Midbrain (tissue), 1 donor: ENCODE measurements around the gene PPM1D.
"Not testable (repeated sequence)": the region's sequence is repeated elsewhere in the genome, so short reads cannot be mapped to it uniquely, and the experiment has no call there.

Experiments
- DNase-seq: peaks from one replicate; lab custom pipeline; 2025; lab: John Stamatoyannopoulos, UW

The PPM1D gene

GRCh38 chr17:60622961-60623360 lies 23.0 kb downstream of the PPM1D start:
- no peak for DNase-seq

- no peak for DNase-seq
These were observed 23.4 kb downstream of the PPM1D start for GRCh38 chr17:60623415-60623814.

GRCh38 chr17:60627124-60627523 lies 27.1 kb downstream of the PPM1D start:
- DNase-seq: no peak

DNA sequence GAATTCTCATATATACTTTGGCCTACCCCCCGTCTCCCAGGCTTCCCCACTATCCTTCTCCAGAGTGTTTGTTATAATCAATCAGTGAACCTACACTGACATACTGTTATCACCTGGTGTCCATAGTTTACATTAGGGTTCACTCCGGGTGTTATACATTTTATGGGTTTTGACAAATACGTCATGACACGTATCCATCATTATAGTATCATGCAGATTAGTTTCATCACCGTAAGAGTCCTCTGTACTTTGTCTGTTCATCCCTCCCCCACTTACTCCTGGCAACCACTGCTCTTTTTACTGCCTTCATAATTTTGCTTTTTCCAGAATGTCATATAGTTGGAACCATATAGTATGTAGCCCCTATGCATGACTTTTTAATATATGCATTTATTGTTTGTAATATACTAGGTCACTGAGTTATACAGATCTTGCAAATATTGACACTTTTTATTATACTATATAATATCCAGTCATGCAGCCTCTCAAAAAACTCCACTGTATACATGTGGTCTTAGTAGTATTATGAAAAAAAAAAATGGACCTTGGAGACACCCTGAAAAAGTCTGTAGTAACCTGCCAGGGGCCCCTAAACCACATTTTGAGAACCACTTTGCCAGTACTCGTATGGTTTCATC lies 28.4 kb downstream of the PPM1D start:
- DNase-seq: no peak

GRCh38 chr17:60629120-60629519 lies 29.1 kb downstream of the PPM1D start:
- no peak for DNase-seq

- peak; percentile 23 for DNase-seq
These were observed 30.4 kb downstream of the PPM1D start for GRCh38 chr17:60630352-60630751.

DNA sequence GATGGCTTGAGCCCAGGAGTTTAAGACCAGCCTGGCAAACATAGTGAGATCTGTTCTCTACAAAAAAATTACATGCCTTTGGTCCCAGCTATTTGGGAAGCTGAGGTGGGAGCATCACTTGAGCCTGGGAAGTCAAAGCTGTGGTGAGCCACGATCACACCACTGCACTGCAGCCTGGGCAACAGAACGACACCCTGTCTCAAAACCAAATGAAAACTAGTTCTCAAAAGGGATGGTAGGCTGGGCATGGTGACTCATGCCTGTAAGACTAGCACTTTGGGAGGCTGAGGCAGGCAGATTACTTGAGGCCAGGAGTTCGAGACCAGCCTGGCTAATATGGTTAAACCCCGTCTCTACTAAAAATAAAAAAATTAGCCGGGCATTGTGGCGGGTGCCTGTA lies 31.1 kb downstream of the PPM1D start:
- DNase-seq: no peak

DNA sequence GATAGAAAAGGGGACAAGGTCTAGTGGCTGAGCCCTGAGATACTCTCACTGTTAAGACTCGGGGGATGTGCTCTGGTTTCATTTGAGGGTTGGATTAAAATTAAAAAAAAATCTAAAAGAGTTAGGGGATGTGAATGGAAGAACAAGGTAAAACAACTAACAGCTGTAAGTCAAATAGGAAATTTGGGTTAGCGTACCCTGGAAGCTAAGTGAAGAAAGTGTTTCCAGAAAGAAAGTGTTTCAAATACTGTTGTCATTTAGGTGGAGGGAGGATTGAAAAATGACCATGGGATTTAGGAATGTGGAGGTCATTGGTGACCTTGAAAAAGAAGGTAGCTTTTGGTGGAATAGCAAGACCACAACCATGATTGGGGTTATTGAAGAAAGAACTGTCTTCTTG lies 37.7 kb downstream of the PPM1D start:
- no peak for DNase-seq

GRCh38 chr17:60639019-60639330 lies 39.0 kb downstream of the PPM1D start:
- no peak for DNase-seq

GRCh38 chr17:60640503-60640902 lies 40.5 kb downstream of the PPM1D start:
- DNase-seq: no peak

GRCh38 chr17:60641126-60641525 lies 41.1 kb downstream of the PPM1D start:
- no peak for DNase-seq

GRCh38 chr17:60641810-60642220 lies 41.8 kb downstream of the PPM1D start:
- DNase-seq: peak; percentile 85

DNA sequence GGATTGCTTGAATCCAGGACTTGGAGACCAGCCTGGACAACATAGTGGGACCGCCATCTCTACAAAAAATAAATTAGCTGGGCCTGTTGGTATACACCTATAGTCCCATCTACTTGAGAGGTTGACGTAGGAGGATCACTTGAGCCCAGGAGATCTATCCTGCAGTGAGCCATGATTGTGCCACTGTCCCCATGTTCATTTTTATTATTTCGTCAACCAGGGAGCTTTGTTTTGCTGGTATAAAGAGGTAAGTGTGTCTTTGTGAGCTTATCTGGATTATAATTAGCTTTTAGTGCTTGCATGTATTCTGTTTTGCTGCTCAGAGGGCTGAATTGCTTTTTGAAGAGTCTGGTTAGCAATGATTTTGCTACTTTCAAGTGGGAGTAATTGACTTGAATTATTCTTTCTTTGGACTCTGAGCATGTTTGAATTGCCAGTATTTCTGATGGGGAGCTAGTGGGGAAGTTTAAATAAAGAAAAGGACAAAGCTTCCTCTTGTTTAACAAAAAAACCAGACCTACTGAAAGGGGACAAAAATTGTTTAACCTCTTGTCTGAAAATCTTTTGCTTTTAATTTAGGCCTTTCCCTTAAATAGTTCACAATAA lies 46.0 kb downstream of the PPM1D start:
- no peak for DNase-seq

GRCh38 chr17:60646701-60647100 lies 46.7 kb downstream of the PPM1D start:
- no peak for DNase-seq

DNA sequence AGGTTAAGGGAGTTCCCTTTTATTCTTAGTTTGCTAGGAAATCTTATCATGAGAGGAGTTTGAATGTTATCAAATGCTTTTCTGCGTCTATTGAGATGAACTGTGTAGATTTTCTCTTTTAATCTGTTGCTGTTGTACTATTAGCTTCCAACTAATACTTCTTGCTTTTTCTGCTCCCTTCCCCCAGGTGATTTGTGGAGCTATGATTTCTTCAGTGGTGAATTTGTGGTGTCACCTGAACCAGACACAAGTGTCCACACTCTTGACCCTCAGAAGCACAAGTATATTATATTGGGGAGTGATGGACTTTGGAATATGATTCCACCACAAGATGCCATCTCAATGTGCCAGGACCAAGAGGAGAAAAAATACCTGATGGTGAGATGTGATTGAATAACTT lies 47.7 kb downstream of the PPM1D start:
- DNase-seq: no peak

DNA sequence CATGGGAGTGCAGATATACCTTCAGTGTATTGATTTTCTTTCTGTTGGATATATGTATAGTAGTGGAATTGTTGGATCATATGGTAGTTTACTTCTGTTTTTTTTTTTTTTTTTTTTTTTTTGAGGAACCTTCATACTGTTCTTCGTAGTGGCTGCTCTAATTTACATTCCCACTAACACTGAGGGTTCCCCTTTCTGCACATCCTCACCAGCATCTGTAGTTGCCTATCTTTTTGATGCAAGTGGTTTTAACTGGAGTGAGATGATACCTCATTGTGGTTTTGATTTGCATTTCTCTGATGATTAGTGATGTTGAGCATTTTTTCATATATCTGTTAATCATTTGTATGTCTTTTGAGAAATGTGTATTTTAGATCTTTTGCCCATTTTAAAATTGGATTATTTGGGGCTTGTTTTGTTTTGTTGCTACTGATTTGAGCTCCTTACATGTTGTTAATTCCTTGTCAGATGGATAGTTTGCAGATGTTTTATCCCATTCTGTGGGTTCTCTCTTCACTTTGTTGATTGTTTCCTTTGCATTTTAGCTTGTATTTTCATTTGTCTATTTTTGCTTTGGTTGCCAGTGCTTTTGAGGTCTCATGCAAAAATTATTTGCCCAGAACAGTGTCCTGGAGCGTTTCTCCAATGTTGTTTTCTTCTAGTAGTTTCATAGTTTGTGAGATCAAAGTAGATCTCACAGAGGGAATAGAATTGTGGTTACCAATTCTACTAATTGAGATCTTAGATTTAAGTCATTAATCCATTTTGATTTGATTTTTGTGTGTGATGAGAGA lies 52.7 kb downstream of the PPM1D start:
- DNase-seq: no peak

- no peak for DNase-seq
These were observed 53.6 kb downstream of the PPM1D start for GRCh38 chr17:60653569-60653968.

DNA sequence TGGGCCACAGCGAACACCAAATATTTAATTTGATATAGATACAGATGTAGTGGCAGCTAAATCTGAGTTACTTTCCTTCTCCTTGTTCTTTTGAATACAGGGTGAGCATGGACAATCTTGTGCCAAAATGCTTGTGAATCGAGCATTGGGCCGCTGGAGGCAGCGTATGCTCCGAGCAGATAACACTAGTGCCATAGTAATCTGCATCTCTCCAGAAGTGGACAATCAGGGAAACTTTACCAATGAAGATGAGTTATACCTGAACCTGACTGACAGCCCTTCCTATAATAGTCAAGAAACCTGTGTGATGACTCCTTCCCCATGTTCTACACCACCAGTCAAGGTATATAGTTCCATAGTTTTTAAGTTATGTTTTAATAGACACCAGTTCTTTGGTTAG lies 56.5 kb downstream of the PPM1D start:
- no peak for DNase-seq

- DNase-seq: peak; percentile 41
These were observed 59.2 kb downstream of the PPM1D start for GRCh38 chr17:60659156-60659555.

DNA sequence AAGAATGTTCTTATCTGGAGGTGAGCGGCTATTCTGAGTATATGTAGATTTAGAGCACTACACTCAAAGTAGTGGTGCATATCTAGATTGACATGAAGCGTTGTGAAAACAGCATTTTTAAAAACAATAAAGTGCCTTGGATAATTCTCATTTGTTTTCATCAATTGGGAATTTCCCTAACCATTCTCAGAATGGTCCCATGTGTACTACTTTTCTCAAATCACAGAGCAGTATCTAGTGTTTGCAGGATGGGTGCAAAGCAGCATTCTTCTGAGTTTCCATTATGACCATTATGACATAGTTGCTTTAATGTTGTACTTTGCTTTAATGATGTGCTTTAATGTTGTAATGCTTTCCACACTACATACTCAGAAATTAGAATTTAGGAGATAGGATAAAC lies 61.5 kb downstream of the PPM1D start:
- no peak for DNase-seq

DNA sequence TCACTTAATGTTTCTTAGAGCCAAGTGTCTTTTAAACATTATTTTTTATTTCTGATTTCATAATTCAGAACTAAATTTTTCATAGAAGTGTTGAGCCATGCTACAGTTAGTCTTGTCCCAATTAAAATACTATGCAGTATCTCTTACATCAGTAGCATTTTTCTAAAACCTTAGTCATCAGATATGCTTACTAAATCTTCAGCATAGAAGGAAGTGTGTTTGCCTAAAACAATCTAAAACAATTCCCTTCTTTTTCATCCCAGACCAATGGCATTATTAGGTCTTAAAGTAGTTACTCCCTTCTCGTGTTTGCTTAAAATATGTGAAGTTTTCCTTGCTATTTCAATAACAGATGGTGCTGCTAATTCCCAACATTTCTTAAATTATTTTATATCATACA lies 64.0 kb downstream of the PPM1D start:
- DNase-seq: no peak

DNA sequence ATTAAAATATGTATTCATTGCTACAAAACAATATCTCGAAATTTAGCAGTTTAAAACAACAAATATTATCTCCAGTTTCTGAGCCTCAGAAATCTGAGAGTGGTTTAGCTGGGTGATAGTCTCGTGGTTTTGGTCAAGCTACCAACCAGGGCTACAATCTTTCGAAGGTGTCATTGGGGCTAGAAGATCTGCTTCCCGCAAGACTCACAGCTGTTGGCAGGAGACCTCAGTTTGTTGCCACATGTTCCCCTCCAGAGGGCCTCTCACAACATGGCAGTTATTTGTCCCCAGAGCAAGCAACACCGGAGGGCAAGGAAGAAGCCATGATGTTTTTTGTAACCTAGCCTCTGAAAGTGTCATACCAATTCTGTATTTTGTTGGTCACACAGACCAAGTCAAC lies 65.6 kb downstream of the PPM1D start:
- DNase-seq: no peak

DNA sequence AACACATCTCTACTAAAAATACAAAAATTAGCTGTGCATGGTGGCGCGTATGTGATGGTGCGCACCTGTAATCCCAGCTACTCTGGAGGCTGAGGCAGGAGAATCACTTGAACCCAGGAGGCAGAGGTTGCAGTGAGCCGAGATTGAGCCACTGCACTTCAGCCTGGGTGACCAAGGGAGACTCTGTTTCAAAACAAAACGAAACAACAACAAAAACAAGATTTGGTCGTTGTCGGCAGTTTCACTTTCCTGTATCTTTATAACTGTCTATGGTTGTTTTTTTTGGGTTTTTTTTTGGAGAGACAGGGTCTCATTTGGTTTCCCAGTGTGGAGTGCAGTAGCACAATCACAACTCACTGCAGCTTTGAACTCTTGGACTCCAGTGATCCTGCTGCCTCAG lies 68.7 kb downstream of the PPM1D start:
- not testable (repeated sequence) for DNase-seq

GRCh38 chr17:60671482-60671881 lies 71.5 kb downstream of the PPM1D start:
- DNase-seq: no peak
